Neuronal stem cell (in vitro differentiated cells): ENCODE data around the gene TAF11L2.
"Not testable (repeated sequence)": the region's sequence is repeated elsewhere in the genome, so short reads cannot be mapped to it uniquely, and the experiment has no call there.

Source experiments
- DNase-seq: peaks from one replicate; pipeline ENCODE4 v3.0.0-alpha.2; 2013; ENCODE audit warnings: low spot score
- H2AFZ ChIP-seq: one replicate; pipeline ENCODE4 v1.6.1; 2013; ENCODE audit warnings: mild to moderate bottlenecking, low read length, inconsistent platforms
- H2AK5ac ChIP-seq: 2 replicates; pipeline ENCODE4 v1.6.1; 2013; ENCODE audit warnings: low read depth, mild to moderate bottlenecking, inconsistent platforms, low read length, moderate library complexity, mixed read lengths
- H2BK120ac ChIP-seq: 2 replicates; pipeline ENCODE4 v1.6.1; 2013; ENCODE audit warnings: low read depth, mild to moderate bottlenecking, inconsistent platforms, low read length, moderate library complexity, mixed read lengths
- H2BK12ac ChIP-seq: one replicate; pipeline ENCODE4 v1.6.1; 2013; ENCODE audit warnings: low read length, inconsistent platforms
- H2BK15ac ChIP-seq: 2 replicates; pipeline ENCODE4 v1.6.1; 2013; ENCODE audit warnings: mild to moderate bottlenecking, low read length, inconsistent platforms, mixed read lengths
- H2BK5ac ChIP-seq: one replicate; pipeline ENCODE4 v1.6.1; 2013; ENCODE audit warnings: inconsistent platforms, mild to moderate bottlenecking, low read length, moderate library complexity
- H3K14ac ChIP-seq: one replicate; pipeline ENCODE4 v1.6.1; 2013; ENCODE audit warnings: low read length, inconsistent platforms
- H3K18ac ChIP-seq: 2 replicates; pipeline ENCODE4 v1.6.1; 2013; ENCODE audit warnings: low read length, inconsistent platforms
- H3K23ac ChIP-seq: 2 replicates; pipeline ENCODE4 v1.6.1; 2013; ENCODE audit warnings: low read depth, mild to moderate bottlenecking, mixed read lengths, low read length, inconsistent platforms; ENCODE audit not compliant: poor library complexity
- H3K27ac ChIP-seq: replicated peaks from 3 replicates; pipeline ENCODE4 v1.5.1; 2013; ENCODE audit warnings: low read length, inconsistent platforms
- H3K27me3 ChIP-seq, 3 experiments: 2 replicates each; pipeline ENCODE4 v1.6.1; 2013; ENCODE audit warnings: low read length in 3 of 3, mild to moderate bottlenecking in 2 of 3, inconsistent platforms in 1 of 3, low read depth in 1 of 3, mixed read lengths in 1 of 3, moderate library complexity in 1 of 3; ENCODE audit not compliant: control insufficient read depth in 3 of 3, insufficient read depth in 3 of 3
- H3K36me3 ChIP-seq, 2 donors: replicated peaks in 1 of 2; 2 replicates each; pipeline ENCODE4 v1.6.1; 2013; ENCODE audit warnings: low read length in 2 of 2; ENCODE audit not compliant: control insufficient read depth in 2 of 2, insufficient read depth in 2 of 2
- H3K4ac ChIP-seq: 2 replicates; pipeline ENCODE4 v1.6.1; 2013; ENCODE audit warnings: inconsistent platforms, mild to moderate bottlenecking, low read length, moderate library complexity
- H3K4me1 ChIP-seq, 2 donors: 1 replicate in 1 of 2; 2 replicates in 1 of 2; pipeline ENCODE4 v1.6.1; 2013; ENCODE audit warnings: low read length in 2 of 2, low read depth in 1 of 2; ENCODE audit not compliant: control insufficient read depth in 2 of 2, insufficient read depth in 1 of 2
- H3K4me2 ChIP-seq: one replicate; pipeline ENCODE4 v1.6.1; 2013; ENCODE audit warnings: mild to moderate bottlenecking, low read length, inconsistent platforms; ENCODE audit not compliant: insufficient read depth, poor library complexity, severe bottlenecking
- H3K4me3 ChIP-seq, 2 donors: 2 replicates each; pipeline ENCODE4 v1.5.1; 2013; ENCODE audit warnings: low read length in 2 of 2, mild to moderate bottlenecking in 2 of 2, inconsistent platforms in 1 of 2, moderate library complexity in 1 of 2
- H3K79me1 ChIP-seq: one replicate; pipeline ENCODE4 v1.6.1; 2013; ENCODE audit warnings: low read depth, mild to moderate bottlenecking, inconsistent platforms, low read length, moderate library complexity
- H3K9ac ChIP-seq: one replicate; pipeline ENCODE4 v1.6.1; 2013; ENCODE audit warnings: mild to moderate bottlenecking, low read depth, low read length, inconsistent platforms; ENCODE audit not compliant: poor library complexity
- H3K9me3 ChIP-seq, 2 donors: replicated peaks in 1 of 2; 2 replicates each; pipeline versions ENCODE3 to v1.6.1; 2013; ENCODE audit warnings: low read length in 2 of 2, mild to moderate bottlenecking in 2 of 2, inconsistent platforms in 1 of 2, low read depth in 1 of 2, mixed read lengths in 1 of 2, moderate library complexity in 1 of 2; ENCODE audit not compliant: control insufficient read depth in 2 of 2, insufficient read depth in 1 of 2
- H4K8ac ChIP-seq: one replicate; pipeline ENCODE4 v1.6.1; 2013; ENCODE audit warnings: low read depth, mild to moderate bottlenecking, inconsistent platforms, low read length, moderate library complexity
- H4K91ac ChIP-seq: one replicate; pipeline ENCODE4 v1.6.1; 2013; ENCODE audit warnings: low read length, low read depth, mild to moderate bottlenecking, inconsistent platforms; ENCODE audit not compliant: poor library complexity
- WGBS, 2 donors: extraction: QIAGEN DNeasy Blood & Tissue Kit; methylation state at CpG; one replicate each; pipeline ENCODE4 v1.1.7; 2013; ENCODE audit warnings: missing lambda C conversion rate in 2 of 2, mixed read lengths in 1 of 2; ENCODE audit not compliant: insufficient read length in 2 of 2, insufficient replicate concordance in 1 of 2; ENCODE audit errors: extremely low coverage in 2 of 2; 5-methylcytosine and 5-hydroxymethylcytosine counted together

TAF11L2 gene

DNA sequence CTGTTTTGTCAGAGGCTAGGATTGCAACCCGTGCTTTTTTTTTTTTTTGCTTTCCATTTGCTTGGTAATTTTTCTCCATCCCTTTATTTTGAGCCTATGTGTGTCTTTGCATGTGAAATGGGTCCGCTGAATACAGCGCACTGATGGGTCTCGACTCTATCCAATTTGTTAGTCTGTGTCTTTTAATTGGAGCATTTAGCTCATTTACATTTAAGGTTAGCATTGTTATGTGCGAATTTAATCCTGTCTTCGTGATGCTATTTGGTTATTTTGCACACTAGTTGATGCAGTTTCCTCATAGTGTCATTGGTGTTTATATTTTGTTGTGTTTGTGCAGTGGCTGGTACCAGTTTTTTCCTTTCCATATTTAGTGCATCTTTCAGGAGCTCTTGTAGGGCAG lies 36.2 kb upstream of the TAF11L2 start:
- H2BK15ac ChIP-seq = no peak overlapping the region
- H2AFZ ChIP-seq = no peak overlapping the region
- no peaks in the 10 kb centered on the region for H3K36me3 ChIP-seq
- H4K91ac ChIP-seq = no peak overlapping the region
- H3K18ac ChIP-seq = no peak overlapping the region
- no peak overlapping the region for H3K27ac ChIP-seq
- no peak for DNase-seq
- no peak overlapping the region for H2BK12ac ChIP-seq
- H3K9me3 ChIP-seq = no peaks in the 10 kb centered on the region
- H3K4me3 ChIP-seq = no peak overlapping the region
- no peak overlapping the region for H3K14ac ChIP-seq
- H2BK5ac ChIP-seq = no peak overlapping the region
- no peak overlapping the region for H3K9ac ChIP-seq
- peaks cover 0 to 4% of the 10 kb centered on the region in 2 donors for H3K4me1 ChIP-seq
- no peak overlapping the region for H3K4me2 ChIP-seq
- no CpG with 5 or more reads among the region's 6 CpGs for WGBS, 2 donors
- no peak overlapping the region for H2BK120ac ChIP-seq
- H4K8ac ChIP-seq = no peak overlapping the region
- no peak overlapping the region for H3K23ac ChIP-seq
- no peak overlapping the region for H3K4ac ChIP-seq
- no peak overlapping the region for H2AK5ac ChIP-seq
- no peaks in the 10 kb centered on the region for H3K79me1 ChIP-seq
- H3K27me3 ChIP-seq = no peaks in the 10 kb centered on the region

GRCh38 chr5:17463653-17464052 lies 34.4 kb upstream of the TAF11L2 start:
- H3K4me2 ChIP-seq = no peak overlapping the region
- no peak overlapping the region for H2BK12ac ChIP-seq
- peak overlapping the region; percentile 25 for H3K18ac ChIP-seq
- no peak overlapping the region for H4K91ac ChIP-seq
- H2BK15ac ChIP-seq = no peak overlapping the region
- WGBS, 2 donors = no CpG with 5 or more reads among the region's 5 CpGs
- H2AFZ ChIP-seq = no peak overlapping the region
- DNase-seq = no peak
- H2BK120ac ChIP-seq = no peak overlapping the region
- H3K23ac ChIP-seq = no peak overlapping the region
- no peak overlapping the region for H3K4me3 ChIP-seq
- no peak overlapping the region for H2AK5ac ChIP-seq
- no peak overlapping the region for H3K9ac ChIP-seq
- no peak overlapping the region for H3K14ac ChIP-seq
- no peak overlapping the region for H3K4ac ChIP-seq
- H3K27me3 ChIP-seq = no peaks in the 10 kb centered on the region
- no peaks in the 10 kb centered on the region for H3K79me1 ChIP-seq
- H2BK5ac ChIP-seq = no peak overlapping the region
- no peak overlapping the region for H4K8ac ChIP-seq
- H3K9me3 ChIP-seq = no peaks in the 10 kb centered on the region
- H3K36me3 ChIP-seq = no peaks in the 10 kb centered on the region
- H3K4me1 ChIP-seq = peaks cover 0 to 4% of the 10 kb centered on the region in 2 donors
- H3K27ac ChIP-seq = no peak overlapping the region

- H3K23ac ChIP-seq = no peak overlapping the region
- H3K79me1 ChIP-seq = no peaks in the 10 kb centered on the region
- no peak overlapping the region for H3K14ac ChIP-seq
- H3K9ac ChIP-seq = no peak overlapping the region
- H3K27me3 ChIP-seq = no peaks in the 10 kb centered on the region
- H2BK5ac ChIP-seq = no peak overlapping the region
- H4K91ac ChIP-seq = no peak overlapping the region
- no peak overlapping the region for H2BK120ac ChIP-seq
- no peak overlapping the region for H3K4me3 ChIP-seq
- no peaks in the 10 kb centered on the region for H3K9me3 ChIP-seq
- H2AK5ac ChIP-seq = no peak overlapping the region
- DNase-seq = no peak
- no peak overlapping the region for H4K8ac ChIP-seq
- H2BK12ac ChIP-seq = no peak overlapping the region
- H3K4me1 ChIP-seq = peaks cover 0 to 2% of the 10 kb centered on the region in 2 donors
- H3K4me2 ChIP-seq = no peak overlapping the region
- H3K18ac ChIP-seq = no peak overlapping the region
- no peak overlapping the region for H3K4ac ChIP-seq
- no peak overlapping the region for H2AFZ ChIP-seq
- no peak overlapping the region for H2BK15ac ChIP-seq
- no peak overlapping the region for H3K27ac ChIP-seq
- H3K36me3 ChIP-seq = no peaks in the 10 kb centered on the region
These were observed 28.0 kb upstream of the TAF11L2 start for GRCh38 chr5:17470064-17470463.

DNA sequence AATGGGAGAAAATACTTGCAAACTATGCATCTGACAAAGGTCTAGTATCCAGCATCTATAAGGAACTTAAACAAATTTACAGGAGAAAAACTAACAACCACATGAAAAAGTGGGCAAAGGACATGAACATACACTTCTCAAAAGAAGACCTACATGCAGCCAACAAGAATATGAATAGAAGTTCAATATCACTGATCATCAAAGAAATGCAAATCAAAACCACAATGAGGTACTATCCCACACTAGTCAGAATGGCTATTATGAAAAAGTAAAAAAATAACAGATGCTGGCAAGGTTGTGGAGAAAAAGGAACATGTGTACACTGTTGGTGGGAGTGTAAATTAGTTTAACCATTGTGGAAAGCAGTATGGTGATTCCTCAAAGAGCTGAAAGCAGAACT lies 23.0 kb upstream of the TAF11L2 start:
- not testable (repeated sequence) for H4K91ac ChIP-seq, H3K79me1 ChIP-seq, H3K27ac ChIP-seq, H3K4me1 ChIP-seq, H4K8ac ChIP-seq, H3K4me2 ChIP-seq, H2AK5ac ChIP-seq, H2BK12ac ChIP-seq, H2BK15ac ChIP-seq, H3K36me3 ChIP-seq, H3K9me3 ChIP-seq, H3K27me3 ChIP-seq, H3K4ac ChIP-seq, H2AFZ ChIP-seq, H2BK120ac ChIP-seq, H2BK5ac ChIP-seq, H3K18ac ChIP-seq, H3K9ac ChIP-seq, DNase-seq, H3K4me3 ChIP-seq, H3K23ac ChIP-seq, H3K14ac ChIP-seq
